IPS DF 6.9 (cell line): ENCODE data around the gene DHX15.

Experiments
- DNase-seq: peaks from one replicate; pipeline ENCODE4 v3.0.0-alpha.2; 2013; ENCODE audit warnings: low read depth, low spot score
- H3K27ac ChIP-seq: one replicate; pipeline ENCODE4 v1.5.1; 2013; ENCODE audit warnings: low read length, control low read depth
- H3K27me3 ChIP-seq: 2 replicates; pipeline ENCODE4 v1.6.1; 2013; ENCODE audit warnings: mild to moderate bottlenecking, low read length; ENCODE audit not compliant: control insufficient read depth, insufficient read depth
- H3K36me3 ChIP-seq: 2 replicates; pipeline ENCODE4 v1.6.1; 2013; ENCODE audit warnings: low read length; ENCODE audit not compliant: control insufficient read depth, insufficient read depth
- H3K4me1 ChIP-seq: 2 replicates; pipeline ENCODE4 v1.6.1; 2013; ENCODE audit warnings: low read length; ENCODE audit not compliant: control insufficient read depth, insufficient read depth
- H3K4me3 ChIP-seq: 2 replicates; pipeline ENCODE4 v1.5.1; 2013; ENCODE audit warnings: mild to moderate bottlenecking, low read length
- H3K9me3 ChIP-seq: 2 replicates; pipeline ENCODE4 v1.6.1; 2013; ENCODE audit warnings: low read length, inconsistent platforms; ENCODE audit not compliant: control insufficient read depth, insufficient read depth
- WGBS: extraction: QIAGEN DNeasy Blood & Tissue Kit; methylation state at CpG from one replicate; pipeline ENCODE4 v1.1.7; 2013; ENCODE audit warnings: mixed read lengths, missing lambda C conversion rate; ENCODE audit not compliant: insufficient read length, insufficient coverage; 5-methylcytosine and 5-hydroxymethylcytosine counted together

The DHX15 gene

DNA sequence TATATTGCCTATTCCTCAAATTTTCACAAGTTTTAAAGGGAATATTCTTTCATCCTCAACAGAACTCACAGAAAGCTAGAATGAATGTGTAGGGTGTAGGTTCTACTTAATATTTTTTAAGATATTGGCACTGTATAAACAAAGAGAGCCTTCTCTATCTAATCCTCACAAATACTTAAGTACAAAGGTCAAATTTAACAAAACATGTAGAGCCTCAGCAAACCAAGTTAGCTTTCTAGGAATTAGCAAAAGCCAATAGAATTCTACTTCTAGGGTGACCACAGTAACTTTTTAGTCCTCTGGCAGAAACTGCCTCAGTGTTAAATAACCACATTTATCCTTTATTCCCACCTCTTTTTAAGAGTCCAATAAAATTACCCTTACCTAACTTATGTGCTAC, 19.3 kb downstream of the DHX15 start:
- no peaks in the 10 kb centered on the region for H3K9me3 ChIP-seq
- DNase-seq: no peak
- H3K4me1 ChIP-seq: no peaks in the 10 kb centered on the region; the same call in 1 of the 2 replicates
- no peaks in the 10 kb centered on the region for H3K27me3 ChIP-seq
- H3K4me3 ChIP-seq: no peak overlapping the region
- peaks cover 7% of the 10 kb centered on the region; the same call in 1 of the 2 replicates for H3K36me3 ChIP-seq
- H3K27ac ChIP-seq: no peak overlapping the region

DNA sequence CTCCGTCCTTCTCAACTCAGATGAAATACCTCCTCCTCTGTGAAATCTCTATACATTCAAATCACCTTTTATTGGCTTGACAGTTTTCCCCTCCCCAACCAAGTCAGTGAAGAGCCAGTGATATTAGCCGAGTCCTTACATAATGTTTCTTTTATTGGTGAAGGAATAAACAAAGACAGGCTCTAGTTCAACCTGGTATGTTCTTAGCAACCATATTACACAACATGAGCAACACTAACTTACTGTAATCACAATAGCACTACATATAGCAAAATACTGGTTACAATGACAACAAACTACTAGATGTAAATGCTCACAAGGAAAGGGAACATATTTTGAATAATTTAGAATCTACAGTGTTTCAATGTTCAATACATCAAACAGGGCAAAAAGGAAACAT, 19.9 kb downstream of the DHX15 start:
- DNase-seq: no peak
- Histone ChIP-seq H3K36me3 (peaks cover 3% of the 10 kb centered on the region; the same call in 1 of the 2 replicates), H3K4me1 (no peaks in the 10 kb centered on the region; the same call in 1 of the 2 replicates), H3K9me3 (no peaks in the 10 kb centered on the region), H3K27ac (no peak overlapping the region), H3K27me3 (no peaks in the 10 kb centered on the region), H3K4me3 (no peak overlapping the region)
- no CpG with 5 or more reads among the region's 2 CpGs for WGBS

DNA sequence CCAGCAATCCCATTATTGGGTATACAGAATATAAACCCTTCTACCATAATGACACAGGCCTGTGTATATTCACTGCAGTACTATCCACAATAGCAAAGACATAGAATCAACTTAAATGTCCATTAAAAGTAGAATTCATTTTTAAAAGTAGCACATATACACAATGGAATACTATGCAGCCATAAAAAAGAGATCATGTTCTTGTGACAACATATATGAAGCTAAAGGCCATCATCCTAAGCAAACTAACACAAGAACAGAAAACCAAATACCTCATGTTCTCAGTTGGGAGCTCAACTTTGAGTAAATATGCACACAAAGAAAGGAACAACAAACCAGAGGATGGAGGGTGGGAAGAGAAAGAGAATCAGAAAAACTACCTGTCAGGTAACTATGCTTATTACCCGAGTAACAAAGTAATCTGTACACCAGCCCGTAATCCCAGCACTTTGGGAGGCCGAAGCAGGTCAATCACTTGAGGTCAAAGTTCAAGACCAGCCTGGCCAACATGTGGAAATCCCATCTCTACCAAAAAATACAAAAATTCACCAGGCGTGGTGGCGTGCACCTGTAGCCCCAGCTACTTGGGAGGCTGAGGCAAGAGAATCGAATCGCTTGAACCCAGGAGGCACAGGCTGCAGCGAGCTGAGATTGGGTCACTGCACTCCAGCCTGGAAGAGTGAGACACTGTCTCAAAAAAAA, 22.8 kb downstream of the DHX15 start:
- Histone ChIP-seq H3K27ac (no peak overlapping the region), H3K36me3 (peaks cover 5% of the 10 kb centered on the region; the same call in 1 of the 2 replicates), H3K4me3 (no peak overlapping the region), H3K27me3 (no peaks in the 10 kb centered on the region), H3K9me3 (no peaks in the 10 kb centered on the region; the same call in 1 of the 2 replicates), H3K4me1 (no peaks in the 10 kb centered on the region; the same call in 1 of the 2 replicates)
- no CpG with 5 or more reads among the region's 8 CpGs for WGBS
- no peak for DNase-seq

DNA sequence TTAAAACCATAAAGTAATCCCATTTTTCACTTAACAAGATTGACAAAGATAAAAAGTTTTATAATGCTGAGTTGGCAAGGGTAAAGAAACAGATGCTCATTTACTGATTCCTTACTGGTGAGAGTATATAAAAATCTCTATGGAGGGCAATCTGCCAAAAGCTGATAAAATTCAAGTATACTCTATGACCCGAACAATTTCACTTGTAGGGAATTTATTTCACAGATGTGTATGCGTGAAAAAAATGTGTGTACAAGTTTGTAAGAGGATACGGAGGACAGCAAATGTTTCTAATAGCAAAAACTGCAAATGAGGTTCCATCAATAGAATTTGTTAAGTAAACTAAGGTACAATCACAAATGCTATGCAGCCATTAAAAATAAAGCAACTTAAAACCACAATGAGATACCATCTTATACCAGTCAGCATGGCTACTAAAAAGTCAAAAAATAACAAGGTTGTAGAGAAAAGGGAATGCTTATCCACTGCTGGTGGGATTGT, 23.4 kb downstream of the DHX15 start:
- H3K27ac ChIP-seq: no peak overlapping the region
- no peaks in the 10 kb centered on the region; the same call in 1 of the 2 replicates for H3K4me1 ChIP-seq
- no peaks in the 10 kb centered on the region for H3K27me3 ChIP-seq
- H3K36me3 ChIP-seq: peaks cover 5% of the 10 kb centered on the region; the same call in 1 of the 2 replicates
- H3K4me3 ChIP-seq: no peak overlapping the region
- DNase-seq: no peak
- WGBS: no CpG with 5 or more reads among the region's 3 CpGs
- no peaks in the 10 kb centered on the region; the same call in 1 of the 2 replicates for H3K9me3 ChIP-seq

DNA sequence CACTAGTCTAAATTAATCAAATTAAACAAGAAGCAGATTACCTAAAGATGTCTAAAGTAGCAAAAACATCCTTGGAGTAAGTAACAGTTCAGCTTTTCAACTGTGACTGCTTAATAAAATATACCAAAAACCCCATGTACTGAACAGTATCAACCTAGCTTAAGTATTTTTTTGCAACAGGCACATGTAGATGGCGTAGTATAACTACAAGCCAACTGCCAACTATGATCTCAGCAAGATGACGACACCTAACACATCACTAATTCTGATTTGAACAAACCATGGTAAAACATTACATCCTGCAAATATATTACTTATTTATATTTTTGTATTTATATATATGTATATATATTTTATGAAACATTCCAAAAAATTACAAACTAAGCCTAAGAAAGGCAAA, 24.5 kb downstream of the DHX15 start:
- Histone ChIP-seq H3K4me1 (no peaks in the 10 kb centered on the region; the same call in 1 of the 2 replicates), H3K27me3 (no peaks in the 10 kb centered on the region), H3K9me3 (no peaks in the 10 kb centered on the region; the same call in 1 of the 2 replicates), H3K27ac (no peak overlapping the region), H3K36me3 (peaks cover 5% of the 10 kb centered on the region; the same call in 1 of the 2 replicates), H3K4me3 (no peak overlapping the region)
- DNase-seq: no peak
- WGBS: no CpG with 5 or more reads among the region's 2 CpGs

DNA sequence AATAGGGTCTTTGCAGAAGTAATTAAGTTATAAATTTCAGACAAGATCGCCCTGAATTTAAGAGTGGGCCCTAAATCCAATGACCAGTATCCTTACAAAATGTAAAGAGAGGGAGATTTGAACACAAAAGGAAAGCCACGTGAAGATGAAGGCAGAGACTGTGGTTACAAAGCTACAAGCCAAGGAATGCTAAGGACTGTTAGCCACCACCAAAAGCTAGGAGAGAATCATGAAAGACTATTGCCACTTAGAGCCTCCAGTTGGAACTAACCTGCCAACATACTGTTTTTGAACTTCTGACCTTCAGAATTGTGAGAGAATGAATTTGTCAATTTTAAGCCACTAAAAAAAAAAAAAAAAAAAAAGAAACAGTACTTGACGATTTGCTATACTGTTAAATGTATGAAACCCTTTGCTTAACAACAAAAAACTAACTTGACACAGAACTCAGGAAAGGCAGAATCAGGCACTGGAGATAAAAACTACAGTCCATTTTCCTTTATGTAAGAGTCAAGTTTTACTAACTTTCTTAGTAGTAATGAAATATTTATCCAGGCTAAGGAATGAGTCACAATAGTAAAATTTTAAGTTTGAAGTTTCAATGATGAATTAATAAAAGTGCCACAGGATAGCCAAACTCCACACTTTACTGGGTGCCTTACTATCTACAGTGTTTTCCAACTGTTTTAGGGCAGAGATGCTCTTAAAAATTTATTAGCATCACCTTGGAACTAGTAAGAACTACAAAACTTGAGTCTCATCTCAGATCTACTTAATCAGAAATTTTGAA, 25.1 kb downstream of the DHX15 start:
- no CpG with 5 or more reads among the region's 3 CpGs for WGBS
- H3K4me1 ChIP-seq: no peaks in the 10 kb centered on the region; the same call in 1 of the 2 replicates
- no peak for DNase-seq

DNA sequence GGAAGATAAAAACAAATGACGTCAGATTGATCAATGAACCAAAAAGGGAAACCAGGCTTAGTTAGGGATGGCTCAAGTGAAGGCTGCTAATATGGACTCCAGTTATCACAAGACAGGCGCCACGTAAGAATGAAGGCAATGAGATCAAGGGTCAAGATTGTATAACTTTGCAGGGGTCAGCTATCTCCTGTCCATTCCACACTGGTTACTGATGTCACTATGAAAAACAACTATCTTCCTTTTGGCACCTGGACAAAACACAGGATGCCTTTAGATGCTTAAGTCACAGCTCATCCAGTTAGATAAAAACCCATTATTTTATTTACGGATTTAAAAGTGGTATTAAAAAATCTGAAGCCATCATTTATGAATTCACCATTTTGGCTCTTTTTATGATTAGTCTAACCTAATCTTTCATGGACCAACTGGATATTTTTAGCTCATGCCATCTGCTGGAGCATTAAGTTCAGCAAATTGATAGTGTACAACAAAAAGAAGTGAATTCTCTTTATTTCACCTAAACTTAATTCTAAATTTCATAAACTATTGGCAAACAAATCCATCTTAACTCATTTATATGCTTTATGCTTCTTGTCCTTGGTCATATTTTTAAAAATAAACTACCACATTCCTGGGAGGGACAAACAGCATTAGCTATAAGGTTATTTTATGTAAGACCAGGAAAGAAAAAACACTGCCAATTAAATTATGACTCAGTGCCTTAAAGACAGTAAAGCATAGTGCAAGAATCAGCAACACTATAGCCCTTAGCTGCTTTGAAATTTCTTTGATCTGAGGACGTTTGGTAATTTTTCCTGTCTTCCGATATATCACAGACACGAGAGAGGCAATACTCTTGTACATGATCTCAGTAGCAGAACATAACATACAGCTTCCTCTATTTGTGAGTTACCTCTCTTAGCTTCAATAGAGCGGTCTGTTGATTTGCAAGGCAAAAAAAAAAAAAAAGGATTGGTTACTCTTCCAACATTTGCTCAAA, 27.0 kb downstream of the DHX15 start:
- WGBS: no CpG with 5 or more reads among the region's 8 CpGs
- no peak for DNase-seq
- H3K36me3 ChIP-seq: peaks cover 5% of the 10 kb centered on the region; the same call in 1 of the 2 replicates
- H3K4me3 ChIP-seq: no peak overlapping the region
- no peaks in the 10 kb centered on the region; the same call in 1 of the 2 replicates for H3K4me1 ChIP-seq
- H3K9me3 ChIP-seq: no peaks in the 10 kb centered on the region; the same call in 1 of the 2 replicates
- H3K27ac ChIP-seq: no peak overlapping the region
- H3K27me3 ChIP-seq: no peaks in the 10 kb centered on the region

More for the DNA sequence above, 25.1 kb downstream of the DHX15 start:
- H3K9me3 ChIP-seq: no peaks in the 10 kb centered on the region; the same call in 1 of the 2 replicates
- no peaks in the 10 kb centered on the region for H3K27me3 ChIP-seq
- peaks cover 5% of the 10 kb centered on the region; the same call in 1 of the 2 replicates for H3K36me3 ChIP-seq
- no peak overlapping the region for H3K27ac ChIP-seq
- no peak overlapping the region for H3K4me3 ChIP-seq

DNA sequence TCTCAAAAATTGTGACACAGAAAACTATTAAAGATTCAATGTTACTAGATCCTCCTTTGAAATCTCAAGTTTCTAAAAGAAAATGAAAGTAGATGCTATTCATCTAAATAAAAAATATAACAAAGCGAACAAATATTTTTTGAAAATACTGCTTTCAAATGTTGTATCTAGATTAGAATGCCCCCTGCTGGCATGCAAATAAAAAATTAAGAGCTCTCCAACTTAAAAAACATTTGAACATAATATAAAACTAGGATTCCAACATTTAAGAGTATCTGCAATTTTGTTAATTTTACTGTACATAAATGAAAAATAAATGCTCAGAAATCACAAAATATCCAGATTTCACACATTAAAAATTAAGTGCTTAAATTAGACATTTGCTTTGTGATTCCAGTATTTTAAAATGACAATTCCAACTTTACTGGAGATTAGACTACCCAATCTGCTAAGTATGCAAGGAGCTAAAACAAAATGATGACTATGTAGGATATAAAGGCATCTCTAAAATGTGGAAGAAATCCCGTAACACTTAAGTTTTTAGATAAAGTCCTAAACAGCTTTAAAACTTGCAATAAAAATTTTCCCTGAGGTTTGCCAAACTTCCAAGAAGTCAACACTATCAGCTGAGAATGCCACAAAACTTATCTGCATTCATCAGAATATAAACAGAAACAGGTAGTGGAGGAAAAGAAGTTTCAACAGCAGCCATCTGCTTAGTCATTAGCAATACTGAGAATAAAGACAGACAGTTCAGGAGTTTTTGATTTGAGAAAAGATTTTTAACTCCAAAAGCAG, 32.7 kb downstream of the DHX15 start:
- Histone ChIP-seq H3K9me3 (no peaks in the 10 kb centered on the region), H3K4me1 (peaks cover 3% of the 10 kb centered on the region; the same call in 1 of the 2 replicates), H3K27ac (no peak overlapping the region), H3K27me3 (no peaks in the 10 kb centered on the region), H3K36me3 (no peaks in the 10 kb centered on the region; the same call in 1 of the 2 replicates), H3K4me3 (no peak overlapping the region)
- no CpG with 5 or more reads among the region's 2 CpGs for WGBS
- no peak for DNase-seq

DNA sequence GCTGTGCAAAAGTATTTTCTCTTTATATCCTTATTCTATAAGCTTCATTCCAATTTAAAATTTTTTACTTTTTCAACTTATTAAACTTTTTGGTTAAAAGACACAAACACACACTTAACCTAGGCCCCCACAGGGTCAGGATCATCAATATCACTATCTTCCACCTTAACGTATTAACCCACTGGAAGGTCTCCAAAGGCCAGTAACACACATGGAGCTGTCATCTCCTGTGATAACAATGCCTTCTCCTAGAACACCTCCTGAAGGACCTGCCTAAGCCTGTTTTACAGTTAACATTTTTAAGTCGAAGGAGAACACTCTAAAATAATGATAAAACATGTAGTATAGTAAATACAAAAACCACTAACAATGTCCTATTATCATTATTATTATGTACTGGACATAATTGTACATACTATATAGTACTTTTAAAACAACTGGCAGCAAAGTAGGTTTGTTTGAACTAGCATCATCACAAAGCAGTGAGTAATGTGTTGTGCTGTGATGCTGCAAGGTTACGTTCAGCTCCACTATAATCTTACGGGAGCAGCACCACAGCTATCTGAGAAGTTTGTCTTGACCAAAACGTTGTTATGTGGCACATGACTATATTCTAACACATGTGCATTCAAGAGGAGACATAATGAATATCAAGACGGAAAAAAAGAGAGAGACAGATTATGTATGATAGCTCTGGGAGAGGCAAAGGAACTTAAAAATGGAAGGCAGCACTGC, 33.7 kb downstream of the DHX15 start:
- Histone ChIP-seq H3K4me1 (peaks cover 3% of the 10 kb centered on the region; the same call in 1 of the 2 replicates), H3K4me3 (no peak overlapping the region), H3K27ac (no peak overlapping the region), H3K9me3 (no peaks in the 10 kb centered on the region), H3K27me3 (no peaks in the 10 kb centered on the region), H3K36me3 (no peaks in the 10 kb centered on the region; the same call in 1 of the 2 replicates)
- DNase-seq: no peak
- WGBS: no CpG with 5 or more reads among the region's 6 CpGs
